GM12872 (cell line): ENCODE data around the gene POU2F3.
A peak's percentile ranks its signal among the peaks of the same experiment; 100 is the strongest.

Experiments used
- TF ChIP-seq, protein P1 (sequence below): IDR thresholded peaks from 3 replicates; pipeline ENCODE4 v1.5.1; 2011; ENCODE audit warnings: low read depth, mild to moderate bottlenecking, low read length, moderate library complexity; ENCODE audit not compliant: insufficient read depth

POU2F3 gene

DNA sequence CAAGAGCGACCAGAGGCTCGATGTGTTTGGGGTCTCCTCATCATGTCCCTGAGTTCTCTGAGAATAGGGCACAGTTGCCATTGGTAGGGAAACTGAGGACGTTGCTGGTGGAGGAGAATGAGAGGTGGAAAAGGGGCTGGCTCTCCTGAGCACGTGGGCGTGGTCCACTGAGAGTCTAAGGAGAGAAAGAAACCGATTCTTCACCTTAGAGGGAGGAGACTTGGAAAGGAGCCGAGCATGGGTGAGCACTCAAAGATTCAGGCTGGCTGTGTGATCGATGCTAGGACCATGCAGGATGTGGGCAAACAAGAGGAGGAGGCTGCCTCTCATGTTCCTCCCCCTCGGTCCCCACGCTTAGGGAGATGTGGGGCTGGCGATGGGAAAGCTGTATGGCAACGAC is 65.3 kb downstream of the POU2F3 start:
- TF ChIP-seq, protein P1, sequence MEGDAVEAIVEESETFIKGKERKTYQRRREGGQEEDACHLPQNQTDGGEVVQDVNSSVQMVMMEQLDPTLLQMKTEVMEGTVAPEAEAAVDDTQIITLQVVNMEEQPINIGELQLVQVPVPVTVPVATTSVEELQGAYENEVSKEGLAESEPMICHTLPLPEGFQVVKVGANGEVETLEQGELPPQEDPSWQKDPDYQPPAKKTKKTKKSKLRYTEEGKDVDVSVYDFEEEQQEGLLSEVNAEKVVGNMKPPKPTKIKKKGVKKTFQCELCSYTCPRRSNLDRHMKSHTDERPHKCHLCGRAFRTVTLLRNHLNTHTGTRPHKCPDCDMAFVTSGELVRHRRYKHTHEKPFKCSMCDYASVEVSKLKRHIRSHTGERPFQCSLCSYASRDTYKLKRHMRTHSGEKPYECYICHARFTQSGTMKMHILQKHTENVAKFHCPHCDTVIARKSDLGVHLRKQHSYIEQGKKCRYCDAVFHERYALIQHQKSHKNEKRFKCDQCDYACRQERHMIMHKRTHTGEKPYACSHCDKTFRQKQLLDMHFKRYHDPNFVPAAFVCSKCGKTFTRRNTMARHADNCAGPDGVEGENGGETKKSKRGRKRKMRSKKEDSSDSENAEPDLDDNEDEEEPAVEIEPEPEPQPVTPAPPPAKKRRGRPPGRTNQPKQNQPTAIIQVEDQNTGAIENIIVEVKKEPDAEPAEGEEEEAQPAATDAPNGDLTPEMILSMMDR, result no peak

DNA sequence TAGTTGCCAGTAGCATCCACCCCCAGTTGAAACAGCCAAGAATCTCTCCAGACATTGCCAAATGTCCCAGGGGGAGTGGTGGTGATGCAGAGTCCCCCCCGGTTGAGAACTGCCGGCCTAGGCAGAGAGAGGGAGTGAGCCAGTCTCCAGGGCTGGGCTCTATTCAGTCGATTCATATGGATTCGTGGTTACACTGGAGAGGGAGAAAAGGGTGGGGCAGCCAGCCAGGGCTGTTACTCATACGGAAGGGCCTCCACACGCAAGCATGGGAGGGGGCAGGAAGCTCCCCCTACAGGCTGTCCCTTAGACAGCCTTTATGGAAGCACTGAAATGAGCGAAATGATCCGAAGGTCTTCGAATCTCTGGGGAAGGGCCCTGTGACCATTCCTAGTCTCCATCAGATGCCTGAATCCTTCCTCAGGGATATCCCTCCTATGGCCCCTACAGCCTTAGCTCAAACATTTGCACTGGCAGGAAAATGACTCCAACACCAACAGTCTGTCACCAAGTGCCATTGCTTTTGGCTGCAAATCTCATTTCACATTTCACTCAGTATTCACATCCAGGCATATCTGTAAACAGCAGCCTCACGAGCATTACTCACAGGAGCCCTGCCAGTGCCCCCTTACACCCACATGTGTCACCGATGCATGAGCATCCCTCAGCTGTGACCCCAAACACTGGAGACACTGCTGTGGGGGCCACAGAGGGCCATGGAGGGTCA is 66.7 kb downstream of the POU2F3 start:
- TF ChIP-seq, protein P1, result 0 out of 3 replicates have a peak, but pooled peaks have one; percentile 13

DNA sequence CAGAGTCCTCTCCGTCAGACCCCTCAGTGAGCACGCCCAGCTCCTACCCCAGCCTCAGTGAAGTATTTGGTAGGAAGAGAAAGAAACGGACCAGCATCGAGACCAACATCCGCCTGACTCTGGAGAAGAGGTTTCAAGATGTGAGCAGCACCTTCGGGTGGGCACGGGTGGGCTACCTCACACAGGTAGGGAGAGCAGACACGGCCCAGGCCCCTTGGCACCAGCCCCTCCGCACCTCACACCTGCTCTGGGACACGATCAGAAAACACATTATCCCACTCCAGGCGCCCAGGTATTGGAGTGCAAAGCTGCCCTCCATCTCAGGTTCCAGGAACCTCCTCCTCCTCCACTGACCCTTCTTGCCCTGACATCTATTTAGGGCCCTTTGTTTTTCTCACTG is 67.5 kb downstream of the POU2F3 start:
- TF ChIP-seq, protein P1, result no peak

DNA sequence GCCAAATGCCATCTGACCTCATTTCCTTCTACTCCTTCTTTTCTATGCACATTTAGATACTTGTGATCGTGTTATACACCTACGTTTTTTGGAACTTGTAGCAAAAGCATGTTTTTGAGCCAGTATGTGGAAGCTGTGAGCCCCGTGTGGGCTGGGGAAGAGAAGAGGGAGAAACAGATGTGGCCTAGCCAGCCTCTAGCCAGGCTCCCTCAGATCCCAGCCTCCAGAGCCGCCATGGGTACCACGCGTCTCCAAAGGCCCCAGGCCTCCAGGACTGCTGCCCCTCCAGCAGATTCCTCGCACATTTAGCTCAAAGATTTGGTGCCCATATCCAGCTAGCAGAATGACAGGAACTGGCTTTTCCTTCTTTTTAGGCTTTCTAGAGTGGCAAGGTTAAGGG is 68.1 kb downstream of the POU2F3 start:
- TF ChIP-seq, protein P1, result no peak

DNA sequence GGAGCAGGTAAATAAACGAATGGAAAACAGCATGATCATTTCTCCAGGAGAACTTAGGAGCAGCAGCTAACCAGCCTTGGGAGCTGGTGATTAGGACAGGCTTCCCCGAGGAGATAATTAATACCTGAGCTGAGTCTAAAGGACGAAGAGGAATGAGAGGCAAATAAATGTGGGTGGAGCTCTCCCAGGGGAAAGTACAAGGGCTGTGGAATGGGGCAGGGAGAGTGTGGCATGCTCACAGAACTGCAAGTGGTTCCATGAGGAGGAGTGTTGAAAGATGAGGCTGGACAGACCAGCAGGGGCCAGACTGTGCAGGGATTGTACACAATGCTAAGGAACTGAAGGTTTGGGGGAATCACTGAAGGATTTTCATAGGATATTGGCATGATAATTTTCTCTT is 70.9 kb downstream of the POU2F3 start:
- TF ChIP-seq, protein P1, result no peak

DNA sequence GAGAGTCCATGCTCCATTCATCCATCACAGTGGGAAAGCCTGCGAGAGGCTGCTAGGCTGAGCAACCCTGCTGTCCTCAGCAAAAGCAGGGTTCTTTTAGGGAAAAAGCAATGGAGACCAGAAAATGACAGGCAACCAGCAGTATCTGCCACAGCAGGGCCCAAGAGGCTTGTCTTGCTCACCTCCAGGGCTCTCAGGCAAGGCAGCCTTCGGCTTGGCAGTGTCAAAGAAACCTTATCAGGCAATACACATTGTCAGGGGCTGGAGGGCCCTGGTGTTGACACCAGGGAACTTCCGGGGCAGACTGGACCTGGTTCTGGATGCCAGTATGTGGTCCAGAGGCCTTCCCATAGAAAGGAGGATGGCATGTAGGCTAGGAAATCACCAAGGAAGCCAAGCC is 74.9 kb downstream of the POU2F3 start:
- TF ChIP-seq, protein P1, result no peak

DNA sequence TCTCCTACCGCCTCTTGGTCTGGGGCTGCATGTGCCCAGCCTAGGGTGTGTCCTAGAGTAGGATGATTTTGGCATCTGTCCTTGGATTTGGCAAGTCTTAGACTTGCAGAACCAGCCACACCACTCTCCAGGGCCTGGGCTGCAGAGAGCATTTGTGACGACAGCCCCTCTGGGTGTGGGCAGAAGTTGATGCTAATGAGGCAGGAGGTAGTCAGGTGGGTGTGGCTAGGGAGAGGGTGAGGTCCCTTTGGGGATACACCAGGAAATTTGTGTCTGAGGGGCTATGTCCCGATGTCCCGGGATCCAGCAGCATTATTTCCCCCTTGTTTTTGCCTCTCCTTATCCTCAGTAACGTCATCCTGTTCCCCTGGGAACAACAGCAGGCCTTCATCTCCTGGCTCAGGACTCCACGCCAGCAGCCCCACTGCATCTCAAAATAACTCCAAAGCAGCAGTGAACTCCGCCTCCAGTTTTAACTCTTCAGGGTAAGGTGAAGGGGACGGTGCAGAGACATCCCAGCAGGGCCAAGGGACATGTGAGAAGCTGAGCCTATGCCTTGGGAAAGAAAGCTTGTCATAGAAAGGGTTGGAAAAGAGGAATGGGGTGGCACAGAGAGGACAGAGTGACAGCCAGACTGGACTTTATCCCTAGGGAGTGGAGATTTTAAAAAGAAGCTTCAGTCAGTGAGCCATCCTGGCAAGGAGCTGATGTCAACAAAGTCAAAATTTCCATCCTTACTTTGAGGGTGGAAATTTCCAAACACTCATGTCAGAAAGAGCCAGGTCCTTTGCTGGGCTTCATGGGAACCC is 77.1 kb downstream of the POU2F3 start:
- TF ChIP-seq, protein P1, result no peak
